SU-DHL-6 (cell line): ENCODE results near the gene DIS3L2.

Experiments
- EZH2phosphoT487 ChIP-seq: fragments of 200-600 bp; sonication (generic), shearing (Covaris generic); conservative IDR thresholded peaks from 2 replicates; pipeline ENCODE4 v1.6.1; 2018; ENCODE audit warnings: mild to moderate bottlenecking, antibody characterized with exemption, low read length, moderate library complexity, mixed read lengths
- TF ChIP-seq, protein P1 (sequence below): fragments of 200-600 bp; sonication (generic); IDR thresholded peaks from one replicate; pipeline ENCODE4 v1.5.1; 2017; ENCODE audit warnings: antibody characterized with exemption, mild to moderate bottlenecking, low read length, moderate library complexity; ENCODE audit not compliant: insufficient read depth, poor library complexity, severe bottlenecking

- TF ChIP-seq EZH2phosphoT487: no peak
- TF ChIP-seq, protein P1, sequence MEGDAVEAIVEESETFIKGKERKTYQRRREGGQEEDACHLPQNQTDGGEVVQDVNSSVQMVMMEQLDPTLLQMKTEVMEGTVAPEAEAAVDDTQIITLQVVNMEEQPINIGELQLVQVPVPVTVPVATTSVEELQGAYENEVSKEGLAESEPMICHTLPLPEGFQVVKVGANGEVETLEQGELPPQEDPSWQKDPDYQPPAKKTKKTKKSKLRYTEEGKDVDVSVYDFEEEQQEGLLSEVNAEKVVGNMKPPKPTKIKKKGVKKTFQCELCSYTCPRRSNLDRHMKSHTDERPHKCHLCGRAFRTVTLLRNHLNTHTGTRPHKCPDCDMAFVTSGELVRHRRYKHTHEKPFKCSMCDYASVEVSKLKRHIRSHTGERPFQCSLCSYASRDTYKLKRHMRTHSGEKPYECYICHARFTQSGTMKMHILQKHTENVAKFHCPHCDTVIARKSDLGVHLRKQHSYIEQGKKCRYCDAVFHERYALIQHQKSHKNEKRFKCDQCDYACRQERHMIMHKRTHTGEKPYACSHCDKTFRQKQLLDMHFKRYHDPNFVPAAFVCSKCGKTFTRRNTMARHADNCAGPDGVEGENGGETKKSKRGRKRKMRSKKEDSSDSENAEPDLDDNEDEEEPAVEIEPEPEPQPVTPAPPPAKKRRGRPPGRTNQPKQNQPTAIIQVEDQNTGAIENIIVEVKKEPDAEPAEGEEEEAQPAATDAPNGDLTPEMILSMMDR: no peak
Observed at GRCh38 chr2:232322560-232323327, 361.2 kb downstream of the DIS3L2 start.
